Measurements from ENCODE around the gene DAB1.

GRCh38 chr1:57282411-57282810 lies 141.4 kb downstream of the DAB1 start:
- no peak for TF ChIP-seq POLR2A (IDR thresholded peaks at IDR 0.05)
- no peak for TF ChIP-seq CTCF (IDR thresholded peaks at IDR 0.05)
